Caco-2 (cell line): Measurements from ENCODE around the gene GRM1. TPM values are rescaled to one million over a fixed set of nuclear protein-coding genes. Genes with fewer than 3 reads are reported as not detected.

Source experiments
- BruUV-seq: library from RNA; stranded (reverse); fragments of 400-500 nt; replicated peaks from 2 replicates; lab custom pipeline; 2021; lab: Mats Ljungman, UMichigan
- CTCF ChIA-PET: fragments of 300-600 bp; sonication (Branson Sonifier 250); formaldehyde crosslinking; loops from one replicate; lab custom pipeline; 2022; ENCODE audit warnings: antibody characterized with exemption; lab: Charles Lee
- POLR2A ChIA-PET: fragments of 300-600 bp; sonication (Branson Sonifier 250); formaldehyde crosslinking; loops from one replicate; lab custom pipeline; 2022; ENCODE audit warnings: antibody characterized with exemption; lab: Charles Lee
- DNase-seq, 2 experiments: peaks; one replicate each; pipeline versions ENCODE4 v3.0.0 to v3.0.0-alpha.2; 2020 to 2022
- H3K27me3 ChIP-seq: replicated peaks from 2 replicates; pipeline ENCODE4 v1.6.0; 2011; ENCODE audit warnings: low read length; ENCODE audit not compliant: control insufficient read depth, insufficient read depth
- H3K36me3 ChIP-seq: 2 replicates; pipeline ENCODE4 v1.5.1; 2011; ENCODE audit warnings: low read length; ENCODE audit not compliant: control insufficient read depth, insufficient read depth
- H3K4me1 ChIP-seq: fragments of 250-450 bp; sonication (Bioruptor Pico); 2 replicates; pipeline ENCODE4 v1.5.1; 2020; ENCODE audit warnings: mild to moderate bottlenecking
- H3K4me3 ChIP-seq: 2 replicates; pipeline ENCODE4 v1.5.1; 2011; ENCODE audit warnings: low read depth, mild to moderate bottlenecking, control low read depth, low read length
- H3K9me3 ChIP-seq: fragments of 250-450 bp; sonication (Bioruptor Pico); 2 replicates; pipeline ENCODE4 v1.5.1; 2020; ENCODE audit warnings: mild to moderate bottlenecking, moderate library complexity
- H3K27ac Mint-ChIP-seq: one replicate; pipeline ENCODE4 v1.8.0; 2022; ENCODE audit warnings: mixed read lengths; ENCODE audit not compliant: unreplicated experiment
- H3K27me3 Mint-ChIP-seq: one replicate; pipeline ENCODE4 v1.8.0; 2022; ENCODE audit warnings: mixed read lengths; ENCODE audit not compliant: insufficient read depth, unreplicated experiment
- H3K36me3 Mint-ChIP-seq: one replicate; pipeline ENCODE4 v1.8.0; 2022; ENCODE audit warnings: mild to moderate bottlenecking, mixed read lengths; ENCODE audit not compliant: insufficient read depth, unreplicated experiment
- H3K4me1 Mint-ChIP-seq: one replicate; pipeline ENCODE4 v1.8.0; 2022; ENCODE audit warnings: low read depth, mixed read lengths; ENCODE audit not compliant: unreplicated experiment
- H3K4me3 Mint-ChIP-seq: one replicate; pipeline ENCODE4 v1.8.0; 2022; ENCODE audit warnings: mild to moderate bottlenecking, moderate library complexity, mixed read lengths; ENCODE audit not compliant: unreplicated experiment
- H3K9me3 Mint-ChIP-seq: one replicate; pipeline ENCODE4 v1.8.0; 2022; ENCODE audit warnings: mixed read lengths; ENCODE audit not compliant: unreplicated experiment
- intact Hi-C: fragments of 100-400 bp; cut with micrococcal nuclease; formaldehyde crosslinking; loops from one replicate; pipeline ENCODE4 v1.10.0; 2022; ENCODE audit not compliant: unreplicated experiment
- total RNA-seq: library from RNA; stranded (reverse); gene quantifications from 2 replicates; pipeline ENCODE4 v1.2.3, GENCODE V29; 2022
- TF ChIP-seq, protein P1 (sequence below), 2 experiments: fragments of 200-600 bp in 1 of 2; IDR thresholded peaks; 1 replicate in 1 of 2; 2 replicates in 1 of 2; pipeline versions ENCODE4 v1.5.1 to v1.8.0; 2011 to 2022; ENCODE audit warnings: antibody characterized with exemption in 1 of 2, control low read depth in 1 of 2, inconsistent platforms in 1 of 2, low read depth in 1 of 2, low read length in 1 of 2, mild to moderate bottlenecking in 1 of 2, moderate library complexity in 1 of 2; ENCODE audit not compliant: insufficient read depth in 1 of 2, severe bottlenecking in 1 of 2, unreplicated experiment in 1 of 2

GRM1 gene
- total RNA-seq, 1 experiment from 2014 or later = not detected

DNA sequence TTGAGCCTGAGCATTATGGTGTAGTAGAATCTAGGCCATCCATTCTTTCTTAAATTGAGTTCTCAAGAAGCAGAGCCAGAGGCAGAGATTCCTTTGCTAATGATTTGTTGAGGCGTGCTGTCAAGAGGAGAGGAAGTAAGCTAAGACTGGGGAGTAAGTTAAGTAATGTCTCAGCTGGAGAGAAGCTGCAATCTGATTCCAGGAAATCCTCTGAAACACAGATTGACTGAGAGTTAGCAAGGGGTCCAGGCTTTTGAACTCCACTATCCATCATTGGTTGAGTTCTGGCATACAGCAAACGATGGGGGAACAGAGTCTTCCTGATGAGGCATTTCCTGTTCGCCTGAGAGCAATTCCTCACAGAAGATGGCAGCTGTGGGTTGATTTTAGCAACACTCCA lies 307.3 kb downstream of the GRM1 start:
- ChIA-PET POLR2A (no interaction called here), CTCF (no interaction called here)
- no peaks in the 10 kb centered on the region for H3K4me1 Mint-ChIP-seq
- H3K4me3 ChIP-seq = no peak overlapping the region
- H3K9me3 ChIP-seq = no peaks in the 10 kb centered on the region
- no peaks in the 10 kb centered on the region for H3K36me3 Mint-ChIP-seq
- H3K4me3 Mint-ChIP-seq = no peak overlapping the region
- H3K4me1 ChIP-seq = no peaks in the 10 kb centered on the region
- H3K27ac Mint-ChIP-seq = no peak overlapping the region
- H3K27me3 ChIP-seq = no peaks in the 10 kb centered on the region
- peaks cover 10% of the 10 kb centered on the region for H3K27me3 Mint-ChIP-seq
- no TSS peak for BruUV-seq
- no peaks in the 10 kb centered on the region for H3K9me3 Mint-ChIP-seq
- TF ChIP-seq, protein P1, sequence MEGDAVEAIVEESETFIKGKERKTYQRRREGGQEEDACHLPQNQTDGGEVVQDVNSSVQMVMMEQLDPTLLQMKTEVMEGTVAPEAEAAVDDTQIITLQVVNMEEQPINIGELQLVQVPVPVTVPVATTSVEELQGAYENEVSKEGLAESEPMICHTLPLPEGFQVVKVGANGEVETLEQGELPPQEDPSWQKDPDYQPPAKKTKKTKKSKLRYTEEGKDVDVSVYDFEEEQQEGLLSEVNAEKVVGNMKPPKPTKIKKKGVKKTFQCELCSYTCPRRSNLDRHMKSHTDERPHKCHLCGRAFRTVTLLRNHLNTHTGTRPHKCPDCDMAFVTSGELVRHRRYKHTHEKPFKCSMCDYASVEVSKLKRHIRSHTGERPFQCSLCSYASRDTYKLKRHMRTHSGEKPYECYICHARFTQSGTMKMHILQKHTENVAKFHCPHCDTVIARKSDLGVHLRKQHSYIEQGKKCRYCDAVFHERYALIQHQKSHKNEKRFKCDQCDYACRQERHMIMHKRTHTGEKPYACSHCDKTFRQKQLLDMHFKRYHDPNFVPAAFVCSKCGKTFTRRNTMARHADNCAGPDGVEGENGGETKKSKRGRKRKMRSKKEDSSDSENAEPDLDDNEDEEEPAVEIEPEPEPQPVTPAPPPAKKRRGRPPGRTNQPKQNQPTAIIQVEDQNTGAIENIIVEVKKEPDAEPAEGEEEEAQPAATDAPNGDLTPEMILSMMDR (IDR thresholded peaks at IDR 0.05; ENCODE audit: insufficient read depth in 1 of 2, low read depth in 1 of 2, low read length in 1 of 2, severe bottlenecking in 1 of 2, unreplicated experiment in 1 of 2) = no peak
- no peaks in the 10 kb centered on the region for H3K36me3 ChIP-seq
- intact Hi-C loops = no loop called here
- DNase-seq = no peak

DNA sequence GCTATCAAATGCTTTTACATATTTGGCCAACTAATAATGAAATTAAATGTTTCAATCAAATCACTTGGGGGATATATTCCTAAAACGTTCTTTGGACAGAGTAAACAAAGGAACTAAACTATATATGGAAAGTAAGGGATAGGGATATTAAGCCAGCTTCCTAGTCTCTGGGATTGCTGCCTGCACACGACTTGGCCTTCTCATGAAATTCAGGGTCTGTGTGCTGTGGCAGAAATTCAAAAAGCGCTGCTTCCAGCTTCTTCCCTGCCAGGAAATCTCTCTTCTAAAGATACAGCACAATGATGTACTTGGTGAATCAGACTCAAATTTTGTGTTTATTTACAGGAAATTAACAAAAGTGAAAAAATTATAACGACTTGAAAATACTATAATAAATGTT lies 308.5 kb downstream of the GRM1 start:
- Histone ChIP-seq H3K27me3 (no peaks in the 10 kb centered on the region), H3K9me3 (no peaks in the 10 kb centered on the region), H3K4me3 (no peak overlapping the region), H3K36me3 (no peaks in the 10 kb centered on the region), H3K4me1 (no peaks in the 10 kb centered on the region)
- H3K9me3 Mint-ChIP-seq = no peaks in the 10 kb centered on the region
- DNase-seq = no peak
- H3K4me3 Mint-ChIP-seq = no peak overlapping the region
- no peaks in the 10 kb centered on the region for H3K4me1 Mint-ChIP-seq
- BruUV-seq = no TSS peak
- no peak overlapping the region for H3K27ac Mint-ChIP-seq
- POLR2A ChIA-PET = no interaction called here
- TF ChIP-seq, protein P1 (IDR thresholded peaks at IDR 0.05; ENCODE audit: insufficient read depth in 1 of 2, low read depth in 1 of 2, low read length in 1 of 2, severe bottlenecking in 1 of 2, unreplicated experiment in 1 of 2) = no peak
- CTCF ChIA-PET = no interaction called here
- H3K36me3 Mint-ChIP-seq = no peaks in the 10 kb centered on the region
- intact Hi-C loops = no loop called here
- H3K27me3 Mint-ChIP-seq = peaks cover 10% of the 10 kb centered on the region

DNA sequence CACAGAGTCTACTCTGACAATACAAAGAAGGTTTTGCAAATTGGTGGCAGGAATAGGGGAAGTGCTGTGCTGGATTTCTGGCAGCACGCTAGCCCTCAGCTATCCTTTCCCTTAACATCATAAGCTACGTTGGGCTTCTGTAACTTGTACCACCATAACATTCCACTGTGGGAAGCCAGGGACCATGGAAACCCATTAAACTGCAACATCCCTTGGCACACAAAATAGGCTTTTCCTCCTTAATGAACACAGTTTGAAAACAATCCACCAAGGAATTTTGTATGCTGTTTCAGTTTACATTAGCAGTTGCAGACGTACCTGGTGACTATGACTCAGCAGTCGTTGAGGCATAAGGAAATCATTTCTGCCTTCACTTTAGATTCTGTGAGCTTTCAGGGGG lies 310.9 kb downstream of the GRM1 start:
- H3K4me1 ChIP-seq = no peaks in the 10 kb centered on the region
- H3K4me1 Mint-ChIP-seq = no peaks in the 10 kb centered on the region
- intact Hi-C loops = no loop called here
- TF ChIP-seq, protein P1 (IDR thresholded peaks at IDR 0.05; ENCODE audit: insufficient read depth in 1 of 2, low read depth in 1 of 2, low read length in 1 of 2, severe bottlenecking in 1 of 2, unreplicated experiment in 1 of 2) = no peak
- H3K9me3 Mint-ChIP-seq = no peaks in the 10 kb centered on the region
- no TSS peak for BruUV-seq
- no peaks in the 10 kb centered on the region for H3K36me3 ChIP-seq
- H3K9me3 ChIP-seq = no peaks in the 10 kb centered on the region
- peaks cover 6% of the 10 kb centered on the region for H3K27me3 Mint-ChIP-seq
- H3K27ac Mint-ChIP-seq = no peak overlapping the region
- H3K27me3 ChIP-seq = no peaks in the 10 kb centered on the region
- ChIA-PET CTCF (no interaction called here), POLR2A (no interaction called here)
- H3K36me3 Mint-ChIP-seq = no peaks in the 10 kb centered on the region
- no peak overlapping the region for H3K4me3 Mint-ChIP-seq
- no peak for DNase-seq
- no peak overlapping the region for H3K4me3 ChIP-seq
